Measurements from ENCODE around the gene ZC3H11A. TPM values are rescaled to one million over a fixed set of nuclear protein-coding genes. Genes with fewer than 3 reads are reported as not detected.
A peak's percentile ranks its signal among the peaks of the same experiment; 100 is the strongest.

ZC3H11A gene
- total and polyA plus RNA-seq, 2 donors (not counting 3 experiments of a cell fraction or from before 2014, with no cell fraction given) = 36.8 to 72.6 TPM

DNA sequence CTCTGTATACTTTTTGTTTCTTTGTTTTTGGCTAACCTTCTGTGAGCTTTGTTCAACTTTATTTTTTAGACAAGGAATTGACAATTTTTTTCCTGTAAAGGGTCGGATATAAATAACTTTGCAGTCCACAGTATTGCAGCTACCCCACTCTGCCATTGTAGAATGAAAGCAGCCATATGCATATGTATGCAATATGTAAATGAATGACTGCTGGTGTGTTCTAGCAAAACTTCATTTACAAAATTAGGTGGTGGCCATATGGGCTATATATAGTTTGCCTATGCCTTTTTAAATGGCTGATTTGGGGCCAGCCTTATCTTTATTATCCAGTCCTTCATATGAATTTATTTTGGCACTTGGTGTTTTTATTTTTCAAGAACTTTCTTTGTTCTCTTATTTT is 48.0 kb downstream of the ZC3H11A start:
- POLR2A ChIA-PET = no interaction called here
- Histone ChIP-seq H3K4me2 (ENCODE audit: insufficient read depth, low read length) (no peak overlapping the region), H3K9ac (replicated peaks; ENCODE audit: extremely low read depth, insufficient read depth, low read length) (no peak overlapping the region), H3K9me3 (replicated peaks; ENCODE audit: control insufficient read depth, insufficient read depth, low read length) (no peaks in the 10 kb centered on the region), H3K79me2 (ENCODE audit: control insufficient read depth, insufficient read depth, low read length) (peaks cover 1% of the 10 kb centered on the region), H3K4me3 (replicated peaks in 1 of 3; ENCODE audit: insufficient read depth in 1 of 3, low read depth in 1 of 3, low read length in 3 of 3) (no peak overlapping the region), H3K27me3 (ENCODE audit: control insufficient read depth in 2 of 2, insufficient read depth in 2 of 2, low read length in 2 of 2) (no peaks in the 10 kb centered on the region), H3K36me3 (ENCODE audit: control insufficient read depth in 2 of 2, extremely low read depth in 1 of 2, insufficient read depth in 2 of 2, low read length in 2 of 2) (peaks cover 6 to 11% of the 10 kb centered on the region in 2 experiments), H4K20me1 (replicated peaks; ENCODE audit: control insufficient read depth, extremely low read depth, insufficient read depth, low read length) (no peaks in the 10 kb centered on the region), H3K4me1 (ENCODE audit: control insufficient read depth, extremely low read depth, insufficient read depth, low read length) (no peaks in the 10 kb centered on the region), H2AFZ (ENCODE audit: low read depth, low read length) (no peak overlapping the region), H3K27ac (ENCODE audit: insufficient read depth, low read depth, low read length) (no peak overlapping the region), H3K9me1 (replicated peaks; ENCODE audit: control insufficient read depth, extremely low read depth, insufficient read depth, low read length) (no peaks in the 10 kb centered on the region)
- dilution Hi-C loops (cut with MboI; ENCODE audit: extremely low pct_ligation_motif_present, low sequenced_read_pairs) = no loop called here
- FAIRE-seq (no peak), DNase-seq (ENCODE audit: low read depth, low spot score) (peak; percentile 54)
- no TSS peak for BruUV-seq (replicated peaks)
- CTCF ChIA-PET = interaction anchor here (0.6 kb wide), 1 partner anchor 28 kb away, joined by 3 read pairs; no protein-coding TSS in a partner anchor
- TF ChIP-seq, protein P1, sequence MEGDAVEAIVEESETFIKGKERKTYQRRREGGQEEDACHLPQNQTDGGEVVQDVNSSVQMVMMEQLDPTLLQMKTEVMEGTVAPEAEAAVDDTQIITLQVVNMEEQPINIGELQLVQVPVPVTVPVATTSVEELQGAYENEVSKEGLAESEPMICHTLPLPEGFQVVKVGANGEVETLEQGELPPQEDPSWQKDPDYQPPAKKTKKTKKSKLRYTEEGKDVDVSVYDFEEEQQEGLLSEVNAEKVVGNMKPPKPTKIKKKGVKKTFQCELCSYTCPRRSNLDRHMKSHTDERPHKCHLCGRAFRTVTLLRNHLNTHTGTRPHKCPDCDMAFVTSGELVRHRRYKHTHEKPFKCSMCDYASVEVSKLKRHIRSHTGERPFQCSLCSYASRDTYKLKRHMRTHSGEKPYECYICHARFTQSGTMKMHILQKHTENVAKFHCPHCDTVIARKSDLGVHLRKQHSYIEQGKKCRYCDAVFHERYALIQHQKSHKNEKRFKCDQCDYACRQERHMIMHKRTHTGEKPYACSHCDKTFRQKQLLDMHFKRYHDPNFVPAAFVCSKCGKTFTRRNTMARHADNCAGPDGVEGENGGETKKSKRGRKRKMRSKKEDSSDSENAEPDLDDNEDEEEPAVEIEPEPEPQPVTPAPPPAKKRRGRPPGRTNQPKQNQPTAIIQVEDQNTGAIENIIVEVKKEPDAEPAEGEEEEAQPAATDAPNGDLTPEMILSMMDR (IDR thresholded peaks at IDR 0.05; ENCODE audit: extremely low read depth in 1 of 2, insufficient read depth in 1 of 2, low read depth in 1 of 2, low read length in 2 of 2) = no peak
- TF ChIP-seq MYC (IDR thresholded peaks at IDR 0.05; ENCODE audit: low read depth, low read length) (no peak), GATA2 (IDR thresholded peaks at IDR 0.05; ENCODE audit: insufficient read depth, insufficient read length, low read depth, low read length) (no peak), FOS (IDR thresholded peaks at IDR 0.05; ENCODE audit: borderline replicate concordance, insufficient read depth, low read length) (no peak), EZH2 (IDR thresholded peaks at IDR 0.05; ENCODE audit: borderline replicate concordance, low read depth, low read length, severe bottlenecking) (no peak), POLR2A (IDR thresholded peaks at IDR 0.05; ENCODE audit: low read depth, low read length) (no peak), POLR2AphosphoS5 (IDR thresholded peaks at IDR 0.05; ENCODE audit: insufficient read depth, low read depth, low read length) (no peak)
- TF ChIP-seq, protein P2, sequence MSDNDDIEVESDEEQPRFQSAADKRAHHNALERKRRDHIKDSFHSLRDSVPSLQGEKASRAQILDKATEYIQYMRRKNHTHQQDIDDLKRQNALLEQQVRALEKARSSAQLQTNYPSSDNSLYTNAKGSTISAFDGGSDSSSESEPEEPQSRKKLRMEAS (IDR thresholded peaks at IDR 0.05; ENCODE audit: insufficient read depth, insufficient read length) = no peak
- intact Hi-C loops (cut with micrococcal nuclease) = no loop called here

Small RNAs within 50 kb of the gene (small RNA-seq; reads per million reads assigned to genes)
- 25.0 reads per million, percentile 83 among the genes with 10 or more reads in this experiment for gene ZC3H11A (ENCODE audit: insufficient read depth, insufficient read length, low read depth, low replicate concordance)

Other genes with a start within 250 kb of the ZC3H11A start
- gene ATP2B4, start 168.8 kb upstream of the ZC3H11A start, total RNA-seq = 45.7 and 59.7 TPM in 2 replicates
- gene ATP2B4, start 168.8 kb upstream of the ZC3H11A start, polyA plus RNA-seq = 31.2 and 31.7 TPM in 2 replicates
- not detected in 2 replicates for gene LAX1, start 30.4 kb upstream of the ZC3H11A start, total RNA-seq
- 0.03 TPM in 1 of 2 replicates, not detected in the other for gene LAX1, start 30.4 kb upstream of the ZC3H11A start, polyA plus RNA-seq
- gene ZBED6, start within 50 bp of the ZC3H11A start, total RNA-seq = 36.7 and 38.9 TPM in 2 replicates
- 5.2 and 6.4 TPM in 2 replicates for gene ZBED6, start within 50 bp of the ZC3H11A start, polyA plus RNA-seq
- gene SNRPE, start 66.0 kb downstream of the ZC3H11A start, total RNA-seq = 199 and 219 TPM in 2 replicates
- 161 and 196 TPM in 2 replicates for gene SNRPE, start 66.0 kb downstream of the ZC3H11A start, polyA plus RNA-seq

Measured in endothelial cell of umbilical vein (primary cell).